ENCODE measurements around the gene PDX1.

DNA sequence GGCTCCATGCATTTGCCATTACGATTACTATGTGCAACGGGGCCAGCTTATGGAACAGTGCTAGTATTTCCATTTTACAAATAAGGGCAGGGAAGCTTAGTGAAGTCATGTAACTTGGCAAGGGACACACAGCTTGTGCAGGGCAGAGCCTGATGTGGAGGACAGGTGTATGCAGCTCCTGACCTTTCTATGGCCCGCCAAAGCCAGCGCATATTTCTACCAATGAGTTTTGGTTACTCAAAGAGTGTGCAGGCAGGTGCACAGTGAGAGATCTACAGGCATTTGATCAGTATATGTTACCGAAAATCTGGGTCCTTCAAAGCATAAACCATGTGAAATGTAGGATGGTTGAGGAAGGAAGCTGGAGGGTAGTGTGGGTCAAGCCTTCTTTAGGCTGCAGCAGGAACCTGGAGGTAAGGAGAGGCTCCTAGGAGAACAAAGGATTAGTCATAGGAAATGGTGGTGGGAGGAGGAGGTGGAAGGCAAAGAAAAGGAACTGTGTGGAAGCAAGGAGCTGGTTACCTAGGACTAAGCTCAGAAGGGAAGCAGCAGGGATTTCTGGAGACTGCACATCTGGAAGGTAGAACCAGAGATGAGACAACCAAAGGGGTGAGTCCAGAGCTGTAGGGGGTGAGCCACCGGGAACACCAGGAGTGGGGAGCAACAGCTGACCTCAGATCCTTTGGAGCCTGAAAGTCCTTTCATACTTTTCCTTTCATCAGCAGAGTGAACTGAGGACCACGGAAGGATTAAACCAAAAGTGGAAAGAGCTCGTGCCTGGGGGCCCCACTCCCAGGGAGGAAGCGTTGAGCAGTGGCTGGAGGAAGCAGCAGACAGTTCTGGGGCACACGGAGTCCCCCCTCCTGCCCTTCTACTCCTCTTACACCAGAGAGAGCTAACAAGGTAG lies 4.2 kb upstream of the PDX1 start:
- TF ChIP-seq, protein P1, sequence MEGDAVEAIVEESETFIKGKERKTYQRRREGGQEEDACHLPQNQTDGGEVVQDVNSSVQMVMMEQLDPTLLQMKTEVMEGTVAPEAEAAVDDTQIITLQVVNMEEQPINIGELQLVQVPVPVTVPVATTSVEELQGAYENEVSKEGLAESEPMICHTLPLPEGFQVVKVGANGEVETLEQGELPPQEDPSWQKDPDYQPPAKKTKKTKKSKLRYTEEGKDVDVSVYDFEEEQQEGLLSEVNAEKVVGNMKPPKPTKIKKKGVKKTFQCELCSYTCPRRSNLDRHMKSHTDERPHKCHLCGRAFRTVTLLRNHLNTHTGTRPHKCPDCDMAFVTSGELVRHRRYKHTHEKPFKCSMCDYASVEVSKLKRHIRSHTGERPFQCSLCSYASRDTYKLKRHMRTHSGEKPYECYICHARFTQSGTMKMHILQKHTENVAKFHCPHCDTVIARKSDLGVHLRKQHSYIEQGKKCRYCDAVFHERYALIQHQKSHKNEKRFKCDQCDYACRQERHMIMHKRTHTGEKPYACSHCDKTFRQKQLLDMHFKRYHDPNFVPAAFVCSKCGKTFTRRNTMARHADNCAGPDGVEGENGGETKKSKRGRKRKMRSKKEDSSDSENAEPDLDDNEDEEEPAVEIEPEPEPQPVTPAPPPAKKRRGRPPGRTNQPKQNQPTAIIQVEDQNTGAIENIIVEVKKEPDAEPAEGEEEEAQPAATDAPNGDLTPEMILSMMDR (conservative IDR thresholded peaks at IDR 0.05; ENCODE audit: low read depth, low read length): no peak
- TF ChIP-seq EZH2 (IDR thresholded peaks at IDR 0.05; ENCODE audit: borderline replicate concordance, low read depth, low read length, poor library complexity, severe bottlenecking): no peak

All from A673 (cell line).